NCI-H82 (cell line): ENCODE measurements around the gene CERKL.

Experiments
- DNase-seq: peaks from one replicate; lab custom pipeline; 2025; lab: John Stamatoyannopoulos, UW

Gene CERKL

GRCh38 chr2:181516992-181517391 lies 139.9 kb downstream of the CERKL start:
- no peak for DNase-seq

GRCh38 chr2:181515719-181516118 lies 141.2 kb downstream of the CERKL start:
- DNase-seq = no peak

GRCh38 chr2:181500201-181500600 lies 156.7 kb downstream of the CERKL start:
- no peak for DNase-seq

GRCh38 chr2:181499231-181499630 lies 157.7 kb downstream of the CERKL start:
- DNase-seq = no peak
